Activated naive CD4-positive, alpha-beta T cell treated with anti-CD3 and anti-CD28 coated beads, Interleukin-2, amount 50 U/mL, for 16 hours (primary cell): ENCODE data around the gene RIMS3.
"Not testable (repeated sequence)": the region's sequence is repeated elsewhere in the genome, so short reads cannot be mapped to it uniquely, and the experiment has no call there.

Source experiments
- DNase-seq: peaks from one replicate; pipeline ENCODE4 v3.0.0-alpha.2; 2020

Gene RIMS3

DNA sequence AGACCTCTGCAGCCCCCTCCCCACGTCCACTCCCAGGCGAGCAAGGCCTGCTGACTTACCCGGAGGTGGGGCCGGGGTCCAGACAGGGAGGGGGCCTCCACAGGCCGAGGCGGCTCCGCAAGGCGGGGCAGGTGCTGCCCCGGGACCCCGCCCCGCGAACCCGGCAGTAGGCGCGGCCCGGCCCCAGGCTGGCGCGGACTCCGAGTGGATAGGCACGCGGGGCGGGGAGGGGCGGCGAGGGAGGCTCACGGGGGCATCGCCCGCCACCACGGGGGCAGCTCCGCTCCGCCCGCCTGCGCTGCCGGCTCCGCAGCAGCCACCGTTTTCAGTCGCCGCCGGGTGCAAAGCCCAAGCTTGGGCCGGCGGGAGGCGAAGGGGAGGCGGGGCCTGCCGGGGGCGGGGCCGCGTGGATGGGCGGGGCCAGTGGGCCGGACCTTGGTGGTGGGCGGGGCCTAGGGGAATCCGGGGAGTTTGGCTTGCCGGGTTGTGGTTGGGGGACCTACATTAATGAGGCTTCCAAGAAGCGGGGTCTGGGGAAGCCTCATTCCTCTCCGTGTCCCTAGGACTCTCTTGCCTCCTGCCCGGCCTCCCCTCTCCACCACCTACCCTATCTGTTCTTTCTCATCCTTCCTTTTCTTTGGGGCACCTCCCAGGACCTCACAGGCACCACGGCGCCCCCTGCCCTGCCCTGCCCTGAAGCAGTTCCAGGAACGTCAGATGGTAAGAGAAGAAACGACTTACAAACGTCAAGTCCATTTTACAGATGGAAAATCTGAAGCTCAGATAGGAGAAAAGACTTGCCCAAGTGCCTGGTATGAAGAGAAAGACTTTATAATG, at the start of gene RIMS3:
TSS of gene RIMS3 (minus strand) at position 348 of the 837 bp plus-strand sequence. CDS start 23,757 bp downstream, outside the sequence.
- DNase-seq, result peak; percentile 75

- no peak for DNase-seq
Measured at GRCh38 chr1:40712997-40713396, 47.5 kb upstream of the RIMS3 start.

GRCh38 chr1:40712405-40712944, 47.0 kb upstream of the RIMS3 start:
- no peak for DNase-seq

- no peak for DNase-seq
Measured at GRCh38 chr1:40711465-40712404, 46.3 kb upstream of the RIMS3 start.

DNA sequence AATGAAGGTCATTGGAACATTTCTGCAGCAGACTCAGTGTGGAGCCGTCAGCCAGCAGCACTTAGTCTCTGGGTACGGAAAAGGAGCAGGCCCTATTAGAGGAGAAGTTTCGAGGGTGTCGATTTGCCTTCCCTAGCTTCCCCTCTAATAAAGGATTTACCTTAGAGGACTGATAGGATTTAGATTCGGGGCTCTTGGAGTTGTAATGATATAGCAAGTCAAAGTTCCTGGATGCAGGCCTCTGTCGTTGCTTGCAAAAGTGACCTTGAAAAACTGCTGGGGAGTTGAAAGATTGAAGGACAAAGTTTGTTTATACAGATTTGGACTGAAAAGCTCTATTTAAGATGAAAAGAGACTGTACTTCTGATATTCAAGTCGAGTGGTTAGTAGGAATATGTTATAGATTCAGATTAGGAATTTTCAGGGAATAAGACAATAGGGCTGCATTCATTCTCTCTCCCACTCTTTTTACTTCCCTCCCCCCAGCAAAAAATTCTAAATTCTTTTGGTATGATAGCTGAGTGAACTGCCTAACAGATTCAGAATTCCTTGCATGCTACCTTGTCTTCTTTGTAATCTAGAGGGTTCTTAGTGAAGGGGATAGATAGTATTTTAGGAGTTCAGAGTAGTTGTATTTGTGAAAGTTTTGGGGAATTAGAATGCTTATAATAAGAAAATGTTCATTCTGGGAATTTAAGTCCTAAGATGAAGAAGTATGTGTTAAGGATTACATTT, 45.3 kb upstream of the RIMS3 start:
- no peak for DNase-seq

DNA sequence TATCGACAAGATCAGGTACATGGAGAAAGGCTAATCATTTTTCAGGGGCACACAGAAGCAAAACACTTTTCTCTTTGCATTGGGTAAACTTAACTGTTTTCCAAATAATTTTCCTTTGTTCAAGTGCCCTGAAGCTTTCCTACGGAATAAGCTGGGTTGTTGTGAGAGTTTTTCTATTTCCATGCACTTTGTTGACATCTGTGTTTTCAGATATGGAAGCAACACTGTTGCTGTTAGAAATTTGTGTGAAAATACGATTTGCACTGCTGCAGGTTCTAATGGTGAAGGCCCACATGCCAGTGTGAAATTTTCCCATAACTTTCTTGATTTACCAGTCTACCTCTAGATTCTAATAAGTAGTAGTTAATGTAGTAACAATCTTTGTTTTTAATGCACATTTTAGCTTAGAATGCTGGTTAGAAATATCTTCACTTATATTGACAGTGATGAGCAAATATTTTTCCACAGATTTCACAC, 44.4 kb upstream of the RIMS3 start:
- DNase-seq, result no peak

DNA sequence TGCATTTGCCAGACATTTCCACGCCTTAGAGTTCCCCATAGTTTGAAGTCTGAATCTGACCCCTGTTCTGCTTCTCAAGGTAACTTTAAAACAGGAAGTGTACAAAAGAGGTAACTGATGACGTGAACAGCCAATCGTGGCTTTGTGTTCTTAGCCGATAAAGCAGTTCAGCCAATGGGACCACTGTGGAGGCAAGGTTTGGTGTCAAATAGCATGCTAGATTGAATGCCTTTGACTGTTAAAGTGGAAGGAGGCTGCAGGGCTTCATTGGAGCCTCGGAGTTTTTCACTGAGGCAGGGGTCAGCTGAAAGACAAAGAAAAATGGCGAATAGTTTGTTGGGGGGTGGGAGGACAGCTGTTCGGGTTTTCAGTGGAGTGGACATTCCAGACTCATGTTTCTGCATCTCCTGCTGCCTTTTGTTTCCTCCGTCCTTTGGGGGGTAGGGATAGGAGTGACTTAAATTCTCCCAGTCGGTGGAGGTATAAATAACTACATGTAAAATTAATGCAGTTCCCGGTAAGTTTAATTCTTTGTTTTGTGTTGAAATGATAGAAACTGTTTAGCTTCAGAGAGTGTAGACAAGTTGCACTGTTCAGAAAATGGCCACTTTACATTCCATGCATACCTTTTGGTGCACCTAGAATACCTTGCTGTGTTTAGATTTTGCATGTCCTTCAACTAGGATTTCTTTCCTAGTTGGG, 43.8 kb upstream of the RIMS3 start:
- DNase-seq, result peak; percentile 65

DNA sequence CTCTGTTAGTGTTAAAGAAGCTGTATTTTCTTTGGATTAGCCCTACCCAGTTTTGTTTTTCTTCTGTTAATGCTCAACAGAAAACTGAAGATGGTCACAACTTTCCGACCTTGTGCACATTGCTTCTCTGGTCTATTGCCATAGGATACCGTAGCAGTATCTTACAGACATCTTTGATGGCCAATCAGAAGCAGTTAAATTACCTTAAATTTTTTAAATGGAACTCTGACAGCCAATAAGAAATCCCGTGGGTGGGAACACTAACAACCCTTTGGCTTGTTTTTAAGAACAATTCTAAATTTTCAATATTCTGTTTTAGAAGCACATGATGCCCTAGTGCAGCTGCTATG, 43.2 kb upstream of the RIMS3 start:
- no peak for DNase-seq

DNA sequence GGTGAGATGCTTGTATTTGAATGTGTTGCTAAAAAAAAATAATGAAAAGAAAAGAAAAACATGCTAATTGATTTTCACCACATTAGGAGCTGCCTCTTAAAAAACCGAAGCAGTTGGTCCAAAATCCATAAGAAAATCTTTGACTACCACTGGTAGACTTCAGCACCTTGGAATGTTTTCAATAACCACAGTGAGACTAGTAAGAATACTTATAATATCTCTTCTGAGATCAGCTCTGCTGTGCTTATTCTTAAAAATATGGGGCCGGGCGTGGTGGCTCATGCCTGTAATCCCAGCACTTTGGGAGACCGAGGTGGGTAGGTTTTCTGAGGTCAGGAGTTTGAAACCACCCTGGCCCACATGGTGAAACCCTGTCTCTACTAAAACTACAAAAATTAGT, 41.1 kb upstream of the RIMS3 start:
- DNase-seq, result no peak

DNA sequence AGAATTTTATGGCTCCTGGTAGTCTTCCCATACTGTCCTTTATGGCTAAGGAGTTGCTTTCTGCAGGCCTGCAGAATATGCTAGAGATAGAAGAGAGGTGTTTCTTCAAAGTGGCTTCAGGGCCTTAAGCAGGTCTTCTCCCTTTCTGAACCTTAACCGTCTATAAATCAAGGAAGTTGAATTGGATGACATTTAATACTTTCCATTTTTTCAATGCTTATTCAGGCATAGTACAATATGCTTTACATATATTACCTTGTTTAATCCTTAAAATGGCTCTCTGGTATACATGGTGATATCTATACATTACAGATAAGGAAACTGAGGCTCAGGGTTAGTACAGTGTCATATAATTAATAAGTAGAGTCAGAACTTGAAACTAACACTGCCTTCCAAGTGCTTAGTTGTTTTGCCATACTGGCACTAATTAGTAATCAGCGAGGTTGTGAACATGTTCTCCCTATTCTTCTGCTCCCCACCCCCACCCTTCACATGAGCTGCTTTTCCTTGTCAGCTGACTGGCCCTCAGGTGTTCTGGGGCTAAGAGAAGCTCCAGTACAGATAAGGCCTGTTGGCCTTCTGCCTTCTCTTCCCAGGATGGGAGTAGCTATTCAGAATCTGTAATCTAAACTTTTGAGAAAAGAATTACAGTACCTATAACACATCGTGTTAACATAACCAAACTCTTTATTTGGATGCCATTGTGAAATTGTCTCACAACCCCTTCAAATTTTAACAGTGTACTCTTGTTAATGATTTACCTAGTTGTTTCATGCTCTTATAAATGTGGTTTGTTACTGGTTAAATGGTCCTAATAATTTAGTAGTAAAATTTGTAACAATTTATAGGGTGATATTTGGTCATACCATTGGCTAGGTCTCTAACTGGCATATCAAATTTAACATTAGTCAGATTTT, 39.6 kb upstream of the RIMS3 start:
- DNase-seq, result no peak

GRCh38 chr1:40703316-40703715, 37.8 kb upstream of the RIMS3 start:
- no peak for DNase-seq

DNA sequence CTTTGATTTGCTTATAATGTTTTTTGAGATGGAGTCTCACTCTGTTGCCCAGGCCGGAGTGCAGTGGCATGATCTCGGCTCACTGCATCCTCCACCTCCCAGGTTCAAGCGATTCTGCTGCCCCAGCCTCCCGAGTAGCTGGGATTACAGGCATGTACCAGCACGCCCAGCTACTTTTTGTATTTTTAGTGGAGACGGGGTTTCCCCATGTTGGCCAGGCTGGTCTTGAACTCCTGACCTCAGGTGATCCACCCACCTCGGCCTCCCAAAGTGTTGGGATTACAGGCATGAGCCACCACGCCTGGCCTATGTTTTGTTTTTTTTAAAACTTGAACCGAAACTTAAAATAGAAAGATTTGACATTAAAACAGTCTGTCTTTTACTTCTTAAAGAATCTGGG, 37.3 kb upstream of the RIMS3 start:
- not testable (repeated sequence) for DNase-seq

- no peak for DNase-seq
Measured at GRCh38 chr1:40701684-40702083, 36.2 kb upstream of the RIMS3 start.

DNA sequence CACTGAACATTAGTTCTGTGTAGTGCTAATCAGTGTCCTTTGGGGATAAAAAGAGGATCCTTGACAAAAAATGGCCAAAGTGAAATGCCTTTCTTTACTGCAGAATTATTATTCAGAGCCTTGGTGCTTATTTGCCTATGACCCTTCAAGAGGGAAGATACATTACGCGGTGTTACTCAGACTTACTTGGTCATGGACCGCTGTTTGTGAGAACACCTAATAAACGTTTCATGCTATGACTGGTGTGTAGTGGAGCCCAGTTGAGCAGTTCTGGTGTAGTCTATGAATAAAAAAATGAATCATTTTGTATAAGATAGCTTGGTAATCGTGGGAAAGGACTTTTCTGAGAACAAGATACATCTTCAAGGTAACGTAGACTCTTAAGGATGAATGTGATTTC, 34.3 kb upstream of the RIMS3 start:
- no peak for DNase-seq

GRCh38 chr1:40697436-40697835, 32.0 kb upstream of the RIMS3 start:
- no peak for DNase-seq

DNA sequence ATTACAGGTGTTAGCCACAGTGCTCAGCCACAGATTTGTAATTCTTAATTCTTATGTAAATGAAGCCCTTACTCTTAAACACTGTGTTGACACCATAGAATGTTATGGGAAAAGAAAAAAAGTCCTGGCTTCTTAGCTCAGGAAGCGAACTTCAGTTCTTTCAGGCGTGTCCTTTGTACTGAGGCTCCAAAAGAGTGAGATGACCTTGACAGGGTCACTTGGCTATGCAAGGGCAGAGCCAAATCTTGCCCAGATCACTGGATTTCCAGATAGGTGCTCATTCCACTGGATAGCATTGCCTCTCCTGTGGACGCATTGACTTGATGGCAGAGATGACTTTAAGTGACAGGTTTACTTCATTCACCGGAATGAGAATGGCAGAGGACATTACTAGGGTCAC, 30.8 kb upstream of the RIMS3 start:
- DNase-seq, result no peak

- DNase-seq, result no peak
Measured at GRCh38 chr1:40694353-40694874, 28.9 kb upstream of the RIMS3 start.

- no peak for DNase-seq
Measured at GRCh38 chr1:40693425-40693824, 27.9 kb upstream of the RIMS3 start.

DNA sequence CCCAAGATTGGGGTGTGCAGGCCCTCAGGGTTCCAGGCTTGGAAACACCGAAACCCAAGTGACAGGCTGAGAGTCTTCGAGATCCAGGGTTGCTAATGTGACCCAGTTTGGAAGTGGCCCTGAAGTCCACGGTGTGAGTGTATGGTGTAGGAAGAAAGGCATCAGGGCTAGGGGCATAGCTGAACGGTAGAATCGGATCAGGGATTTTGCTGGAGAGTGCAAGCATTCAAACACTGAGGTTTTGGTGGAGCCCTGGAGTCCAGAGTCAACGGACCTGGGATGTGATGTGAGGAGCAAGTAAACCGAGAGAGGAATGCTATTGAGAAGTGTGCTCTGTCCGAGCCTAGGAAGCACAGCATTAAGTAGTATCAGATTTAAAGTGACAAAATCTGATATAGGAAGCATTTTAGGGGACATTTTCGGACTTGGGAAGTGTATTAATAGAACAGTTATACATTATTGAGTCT, 27.0 kb upstream of the RIMS3 start:
- no peak for DNase-seq
